ENCODE data around the gene LRRC8E. TPM values are rescaled to one million over a fixed set of nuclear protein-coding genes. Genes with fewer than 3 reads are reported as not detected.
"Not testable (repeated sequence)": the region's sequence is repeated elsewhere in the genome, so short reads cannot be mapped to it uniquely, and the experiment has no call there.

The LRRC8E gene
- total RNA-seq, 1 experiment from 2014 or later = 15.2 TPM

DNA sequence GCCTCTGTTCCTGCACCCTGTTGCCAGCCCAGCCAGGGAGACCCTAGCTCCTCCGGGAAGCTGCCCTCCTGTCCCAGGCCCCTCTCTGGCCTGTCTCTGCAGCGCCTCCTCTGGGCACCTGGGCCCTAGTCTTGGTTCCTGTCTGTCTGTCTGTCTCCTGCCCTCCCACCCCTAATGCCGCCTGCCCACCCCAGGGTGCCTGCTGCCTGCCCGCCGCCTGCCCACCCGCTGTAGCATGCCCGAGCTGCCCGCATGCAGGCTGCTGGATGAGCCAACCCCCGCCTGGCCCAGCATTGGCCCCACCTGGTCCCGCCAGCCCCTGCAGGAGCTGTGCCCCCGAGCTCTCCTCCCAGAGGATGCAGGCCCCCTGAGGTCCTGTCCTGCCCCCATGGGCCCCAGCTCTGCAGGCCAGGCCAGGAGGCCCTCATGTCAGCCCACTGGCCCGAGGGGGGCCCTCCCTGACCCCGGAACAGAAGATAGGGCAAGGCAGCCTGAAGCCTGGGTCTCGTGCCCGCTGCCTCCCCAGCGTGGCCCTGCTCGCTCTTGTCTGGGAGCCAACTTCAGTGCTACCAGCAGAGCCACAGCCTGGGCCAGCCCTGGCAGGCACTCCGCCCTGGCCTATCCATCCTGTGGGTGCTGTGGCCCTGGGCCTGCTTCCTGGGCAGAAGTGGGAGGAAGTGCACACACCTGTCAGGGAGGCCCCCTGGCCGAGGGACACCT lies 20.6 kb downstream of the LRRC8E start:
- DNase-seq (ENCODE audit: low read depth) = no peak

DNA sequence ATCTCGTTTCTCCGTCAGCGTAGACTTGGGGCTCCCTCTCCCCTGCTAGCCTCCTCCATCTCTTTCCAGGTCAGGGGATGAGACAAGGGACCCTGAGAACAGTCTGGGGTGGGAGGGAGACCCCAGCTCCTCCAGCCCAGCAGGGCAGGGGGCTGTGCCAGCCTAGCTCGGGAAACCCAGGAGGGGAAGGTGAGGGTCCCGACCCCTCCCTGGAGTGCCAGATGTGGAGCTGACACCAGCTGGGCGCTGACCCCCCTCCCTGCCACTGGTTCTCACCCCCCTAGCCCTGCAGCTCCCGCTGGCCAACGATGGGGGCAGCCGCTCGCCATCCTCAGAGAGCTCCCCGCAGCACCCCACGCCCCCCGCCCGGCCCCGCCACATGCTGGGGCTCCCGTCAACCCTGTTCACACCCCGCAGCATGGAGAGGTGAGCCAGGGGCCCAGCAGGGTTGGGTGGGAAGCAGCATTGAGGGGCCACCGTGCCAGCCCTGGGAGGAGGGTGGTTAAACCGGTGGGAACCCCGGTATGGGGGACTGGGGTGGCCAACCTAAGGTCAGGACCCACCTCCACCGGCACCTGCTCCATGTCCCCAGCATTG lies 21.3 kb downstream of the LRRC8E start:
- DNase-seq (ENCODE audit: low read depth) = no peak

DNA sequence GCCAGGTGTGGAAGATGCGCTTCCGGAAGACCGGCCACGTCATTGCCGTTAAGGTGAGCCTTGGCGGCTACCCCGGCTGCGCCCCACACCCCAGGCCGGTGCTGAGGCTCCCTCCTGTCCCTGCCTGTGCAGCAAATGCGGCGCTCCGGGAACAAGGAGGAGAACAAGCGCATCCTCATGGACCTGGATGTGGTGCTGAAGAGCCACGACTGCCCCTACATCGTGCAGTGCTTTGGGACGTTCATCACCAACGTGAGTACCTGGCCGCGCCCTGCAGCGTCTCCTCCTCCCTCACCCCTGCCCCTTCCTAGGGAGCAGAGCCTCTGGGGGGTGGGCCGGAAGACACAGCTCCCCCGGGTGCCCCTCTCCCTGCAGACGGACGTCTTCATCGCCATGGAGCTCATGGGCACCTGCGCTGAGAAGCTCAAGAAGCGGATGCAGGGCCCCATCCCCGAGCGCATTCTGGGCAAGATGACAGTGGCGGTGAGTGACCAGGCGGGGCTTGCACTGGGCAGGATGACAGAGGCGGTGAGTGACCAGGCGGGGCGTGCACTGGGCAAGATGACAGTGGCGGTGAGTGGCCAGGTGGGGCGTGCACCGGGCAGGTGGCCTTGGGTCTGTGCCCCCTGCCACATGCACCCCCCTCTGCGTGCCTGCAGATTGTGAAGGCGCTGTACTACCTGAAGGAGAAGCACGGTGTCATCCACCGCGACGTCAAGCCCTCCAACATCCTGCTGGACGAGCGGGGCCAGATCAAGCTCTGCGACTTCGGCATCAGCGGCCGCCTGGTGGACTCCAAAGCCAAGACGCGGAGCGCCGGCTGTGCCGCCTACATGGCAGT lies 22.2 kb downstream of the LRRC8E start:
- no peak for DNase-seq (ENCODE audit: low read depth)

DNA sequence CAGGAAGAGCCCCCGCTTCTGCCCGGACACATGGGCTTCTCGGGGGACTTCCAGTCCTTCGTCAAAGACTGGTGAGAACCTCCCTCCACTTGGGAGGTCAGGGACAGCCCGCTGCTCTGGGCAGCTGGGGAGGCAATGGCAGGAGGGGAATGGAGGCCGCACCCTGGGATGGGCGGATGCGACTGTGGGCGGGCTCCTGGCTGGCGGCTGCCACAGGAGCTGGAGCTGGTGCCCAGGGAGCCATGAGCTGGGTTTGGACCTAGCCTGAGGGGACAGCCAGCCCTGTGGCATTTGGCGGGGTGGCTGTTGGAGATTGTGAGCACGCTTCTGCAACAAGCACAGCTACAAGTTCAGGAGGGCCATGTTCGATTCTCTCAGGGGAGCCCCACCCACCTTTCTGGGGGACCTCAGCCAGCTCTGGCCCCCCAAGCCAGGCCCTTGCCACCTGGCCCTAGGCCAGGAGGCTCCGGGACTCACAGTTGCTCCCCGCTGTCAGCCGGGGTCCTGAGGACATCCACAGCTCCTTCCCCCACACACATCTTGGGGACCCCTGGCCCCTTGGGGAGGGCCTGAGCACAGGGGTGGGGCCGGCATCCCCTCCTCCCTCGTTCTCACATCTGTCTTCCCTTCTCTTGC lies 23.3 kb downstream of the LRRC8E start:
- DNase-seq (ENCODE audit: low read depth) = no peak

DNA sequence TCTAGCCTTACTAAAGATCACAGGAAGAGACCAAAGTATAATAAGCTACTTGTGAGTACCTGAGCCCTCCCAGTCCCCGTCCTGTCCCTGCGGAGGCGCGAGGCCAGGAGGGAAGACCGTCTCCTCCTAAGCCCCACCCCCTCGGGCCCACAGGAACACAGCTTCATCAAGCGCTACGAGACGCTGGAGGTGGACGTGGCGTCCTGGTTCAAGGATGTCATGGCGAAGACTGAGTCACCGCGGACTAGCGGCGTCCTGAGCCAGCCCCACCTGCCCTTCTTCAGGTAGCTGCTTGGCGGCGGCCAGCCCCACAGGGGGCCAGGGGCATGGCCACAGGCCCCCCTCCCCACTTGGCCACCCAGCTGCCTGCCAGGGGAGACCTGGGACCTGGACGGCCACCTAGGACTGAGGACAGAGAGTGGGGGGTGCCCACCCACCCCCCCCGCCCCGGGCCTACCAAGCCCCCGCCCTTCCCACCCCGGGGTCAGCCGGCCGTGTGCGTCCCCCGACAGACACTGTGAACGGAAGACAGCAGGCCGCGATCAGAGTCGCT lies 23.9 kb downstream of the LRRC8E start:
- DNase-seq (ENCODE audit: low read depth) = no peak

DNA sequence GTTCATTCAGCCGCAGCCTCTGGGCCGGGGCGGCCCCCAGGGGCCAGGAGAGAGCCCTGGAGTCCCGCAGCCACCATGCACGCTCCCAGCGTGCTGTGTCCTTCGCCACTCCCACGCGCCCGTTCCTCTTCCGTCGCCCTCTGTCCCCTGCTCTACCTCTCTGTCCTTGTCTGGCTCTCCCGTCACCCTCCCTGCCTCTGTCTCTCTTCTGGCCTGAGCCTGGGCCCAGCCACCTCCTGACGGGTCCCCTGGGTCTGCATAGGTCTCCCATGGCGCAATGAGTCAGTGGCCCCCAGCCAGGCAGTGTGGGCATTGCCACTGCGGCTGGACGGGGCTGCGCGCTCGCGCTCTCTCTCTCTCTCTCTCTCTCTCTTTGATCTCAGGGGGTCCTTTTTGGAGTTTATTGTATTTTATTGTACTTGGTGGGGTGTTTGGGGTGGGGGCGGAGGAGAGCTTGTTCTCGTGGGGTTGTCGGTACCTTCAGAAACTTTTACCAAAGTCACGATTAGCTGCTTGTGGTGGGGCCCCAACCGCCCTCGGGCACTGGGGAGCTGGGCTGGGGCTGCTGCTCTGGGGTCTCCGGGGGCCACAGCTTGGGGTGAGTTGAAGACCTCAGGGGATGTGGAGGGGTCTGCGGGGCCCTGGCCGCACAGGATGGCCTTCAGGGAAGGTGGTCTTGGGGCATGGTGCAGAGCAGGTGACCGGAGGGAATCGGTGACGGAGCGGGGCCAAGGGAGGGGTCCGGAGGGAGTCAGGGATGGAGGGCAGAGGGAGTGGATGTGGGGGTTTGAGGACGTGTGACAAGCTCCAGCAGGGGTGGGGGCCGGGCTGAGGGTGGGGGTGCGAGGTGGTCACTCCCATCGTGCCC lies 24.6 kb downstream of the LRRC8E start:
- DNase-seq (ENCODE audit: low read depth) = no peak

DNA sequence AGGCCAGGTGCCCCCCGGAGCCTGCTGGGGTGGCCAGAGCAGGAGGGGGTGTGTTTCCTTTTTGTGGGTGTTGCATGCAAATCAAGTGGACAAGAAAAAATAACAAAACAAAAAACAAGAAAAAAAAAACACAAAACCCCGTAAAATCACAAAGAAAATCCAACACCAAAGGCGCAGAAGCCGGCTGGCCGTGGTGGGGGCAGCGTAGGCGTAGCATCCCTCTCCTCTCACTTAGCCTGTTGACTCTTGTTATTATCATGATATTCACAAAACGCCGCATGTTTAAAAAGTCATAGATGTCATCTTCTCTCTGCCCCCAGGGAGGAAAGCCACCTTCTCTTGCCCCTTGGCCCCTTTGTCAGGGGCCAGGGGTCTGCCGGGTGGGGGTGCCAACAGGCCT lies 25.3 kb downstream of the LRRC8E start:
- no peak for DNase-seq (ENCODE audit: low read depth)

DNA sequence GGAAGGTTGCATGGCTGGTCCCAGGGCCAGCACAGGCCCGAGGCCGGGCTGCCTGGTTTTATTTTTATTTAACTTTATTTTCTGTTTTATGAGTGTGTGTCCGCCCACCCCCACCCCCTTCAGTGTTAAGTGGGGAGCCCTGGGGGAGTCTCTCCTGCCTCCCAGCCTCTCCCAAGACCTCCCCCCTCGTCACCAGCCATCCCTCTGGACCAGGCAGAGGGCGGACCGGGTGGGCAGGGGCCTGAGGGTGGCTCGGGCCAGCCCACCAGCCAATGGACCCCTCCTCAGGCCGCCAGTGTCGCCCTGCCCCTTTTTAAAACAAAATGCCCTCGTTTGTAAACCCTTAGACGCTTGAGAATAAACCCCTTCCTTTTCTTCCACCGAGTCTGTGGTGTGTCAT lies 25.8 kb downstream of the LRRC8E start:
- DNase-seq (ENCODE audit: low read depth) = no peak

DNA sequence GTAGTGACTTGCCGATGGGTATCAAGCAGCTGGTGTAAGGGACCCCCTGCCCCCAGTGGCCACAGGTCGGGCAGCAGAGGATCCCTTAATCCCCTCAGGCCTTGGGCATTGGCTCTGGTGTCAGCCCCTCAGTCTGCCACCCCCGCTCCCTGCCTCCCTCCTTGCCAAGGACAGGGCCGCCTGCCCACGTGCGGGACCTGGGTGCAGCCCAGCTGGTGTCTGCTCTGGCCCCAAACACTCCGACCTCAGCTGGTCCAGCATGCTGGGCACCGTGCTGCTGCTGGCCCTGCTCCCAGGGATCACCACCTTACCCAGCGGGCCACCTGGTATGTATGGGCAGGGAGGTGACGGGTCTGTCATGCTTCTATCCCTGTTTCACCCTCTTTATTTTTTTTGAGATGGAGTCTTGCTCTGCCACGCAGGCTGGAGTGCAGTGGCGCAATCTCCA lies 26.3 kb downstream of the LRRC8E start, which contains the start of gene TGFBR3L:
Gene TGFBR3L, plus strand, starts transcription at position 233 of the 448 bp plus-strand sequence.
- DNase-seq (ENCODE audit: low read depth) = no peak

DNA sequence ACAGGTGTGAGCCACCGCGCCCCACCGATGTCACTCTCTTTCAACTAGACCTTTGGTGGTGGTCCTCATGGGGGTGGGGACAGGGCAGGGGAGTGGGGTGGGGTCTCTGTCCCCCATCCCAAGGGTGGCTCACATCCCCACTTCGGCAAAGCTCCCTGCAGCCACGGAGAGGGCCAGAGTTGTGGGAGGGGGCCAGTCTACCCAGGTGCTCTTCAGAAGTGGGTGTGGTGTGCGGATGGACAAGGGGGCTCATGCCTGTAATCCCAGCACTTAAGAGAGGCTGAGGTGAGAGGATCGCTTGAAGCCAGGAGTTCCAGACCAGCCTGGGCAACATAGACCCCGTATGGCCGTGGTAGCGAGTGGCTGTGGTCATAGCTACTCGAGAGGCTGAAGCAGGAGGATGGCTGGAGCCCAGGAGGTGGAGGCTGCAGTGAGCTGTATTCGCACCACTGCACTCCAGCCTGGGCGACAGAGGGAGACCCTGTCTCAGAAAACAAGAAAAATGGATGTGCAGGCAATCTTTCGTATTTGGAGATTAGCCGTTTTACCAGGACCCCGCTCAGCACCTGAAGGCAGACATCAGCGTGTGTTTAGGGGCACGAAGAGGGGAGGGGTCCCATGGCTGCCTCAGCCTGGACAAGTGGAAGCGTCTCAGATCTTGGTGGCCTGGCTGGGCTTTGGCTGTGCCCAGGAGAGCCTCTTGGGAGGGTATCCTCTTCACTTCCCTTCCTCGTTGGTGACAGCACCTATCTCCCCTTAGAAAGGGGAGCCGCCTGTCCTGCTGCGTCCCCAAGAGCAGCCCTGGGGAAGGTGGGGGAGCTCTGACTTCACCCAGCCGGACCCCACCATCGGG lies 27.2 kb downstream of the LRRC8E start:
- no peak for DNase-seq (ENCODE audit: low read depth)

DNA sequence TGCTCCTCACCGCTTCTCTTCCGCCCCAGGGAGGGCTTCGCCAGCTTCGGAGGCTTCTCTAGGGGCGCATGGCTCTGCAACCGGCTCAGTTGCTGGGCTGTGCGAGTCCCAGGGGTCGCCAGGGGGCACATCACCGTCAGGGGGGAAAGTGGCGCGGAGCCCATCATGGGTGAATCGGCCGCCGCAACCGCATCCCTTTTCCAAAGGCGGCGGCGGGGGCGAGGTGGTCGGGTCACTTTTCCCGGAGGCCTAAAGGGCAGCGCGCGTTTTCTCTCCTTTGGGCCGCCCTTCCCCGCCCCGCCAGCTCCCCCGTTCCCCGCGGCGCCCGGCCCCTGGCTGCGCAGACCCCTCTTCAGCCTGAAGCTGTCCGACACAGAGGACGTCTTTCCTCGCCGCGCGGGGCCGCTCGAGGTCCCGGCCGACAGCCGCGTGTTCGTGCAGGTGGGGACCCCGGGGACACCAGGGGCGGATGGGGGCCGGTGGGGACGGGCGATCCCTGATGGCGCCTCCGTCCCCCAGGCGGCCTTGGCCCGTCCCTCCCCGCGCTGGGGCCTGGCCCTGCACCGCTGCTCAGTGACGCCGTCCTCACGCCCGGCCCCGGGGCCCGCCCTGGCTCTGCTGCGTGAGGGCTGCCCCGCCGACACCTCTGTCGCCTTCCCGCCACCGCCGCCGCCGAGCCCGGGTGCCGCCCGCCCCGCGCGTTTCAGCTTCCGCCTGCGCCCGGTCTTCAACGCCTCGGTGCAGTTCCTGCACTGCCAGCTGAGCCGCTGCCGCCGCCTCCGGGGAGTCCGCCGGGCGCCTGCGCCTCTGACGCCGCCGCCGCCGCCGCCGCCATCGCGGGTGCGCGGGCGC lies 28.0 kb downstream of the LRRC8E start:
- no peak for DNase-seq (ENCODE audit: low read depth)

DNA sequence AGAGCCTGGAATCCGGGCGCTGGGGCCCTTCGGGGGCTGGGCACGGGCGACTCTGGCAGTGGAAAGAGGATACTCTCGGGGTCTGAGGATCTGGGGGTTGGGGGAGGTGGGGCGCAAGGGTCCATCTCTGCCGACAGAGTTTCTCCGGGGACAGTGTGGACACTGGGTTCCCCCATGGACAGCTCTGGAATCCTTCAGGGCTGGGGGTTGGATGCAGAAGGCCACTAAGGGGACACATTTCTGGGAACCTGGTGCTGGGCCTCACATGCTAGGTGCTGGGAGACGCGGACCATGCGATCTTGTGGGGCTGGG lies 28.6 kb downstream of the LRRC8E start:
- no peak for DNase-seq (ENCODE audit: low read depth)

DNA sequence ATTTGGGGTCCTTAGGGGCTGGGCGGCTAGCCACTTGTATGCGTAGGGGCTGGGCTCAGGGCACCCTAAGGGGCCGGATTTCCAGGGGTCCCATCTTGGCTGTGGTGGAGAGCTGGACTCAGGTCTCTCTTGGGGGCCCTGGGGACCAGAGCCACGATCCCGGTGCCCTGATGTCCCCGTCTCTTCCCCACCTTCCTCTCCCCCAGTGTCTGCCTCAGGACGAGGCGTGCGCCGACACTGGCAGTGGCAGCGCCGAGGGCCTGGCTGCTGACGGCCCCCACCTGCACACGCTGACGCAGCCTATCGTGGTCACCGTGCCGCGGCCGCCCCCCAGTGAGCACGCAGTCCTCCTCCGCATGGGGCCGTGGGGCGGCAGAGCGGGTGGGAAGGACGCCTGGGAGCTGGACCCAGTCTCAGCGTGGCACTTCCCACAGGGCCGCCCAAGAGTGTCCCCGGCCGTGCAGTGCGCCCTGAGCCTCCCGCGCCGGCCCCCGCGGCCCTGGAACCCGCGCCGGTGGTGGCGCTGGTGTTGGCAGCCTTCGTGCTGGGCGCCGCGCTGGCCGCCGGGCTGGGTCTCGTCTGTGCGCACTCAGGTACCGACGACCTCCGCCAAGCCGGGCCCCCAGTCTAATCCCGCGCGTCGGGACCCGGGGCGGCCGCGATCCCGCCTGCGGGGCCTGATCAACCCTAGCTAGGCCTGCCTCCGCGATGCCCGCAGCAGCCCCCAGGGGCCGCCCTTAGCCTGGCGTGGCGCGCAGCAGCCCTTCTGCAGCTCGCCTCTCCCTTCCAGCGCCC lies 29.2 kb downstream of the LRRC8E start:
- DNase-seq (ENCODE audit: low read depth) = peak; percentile 58

DNA sequence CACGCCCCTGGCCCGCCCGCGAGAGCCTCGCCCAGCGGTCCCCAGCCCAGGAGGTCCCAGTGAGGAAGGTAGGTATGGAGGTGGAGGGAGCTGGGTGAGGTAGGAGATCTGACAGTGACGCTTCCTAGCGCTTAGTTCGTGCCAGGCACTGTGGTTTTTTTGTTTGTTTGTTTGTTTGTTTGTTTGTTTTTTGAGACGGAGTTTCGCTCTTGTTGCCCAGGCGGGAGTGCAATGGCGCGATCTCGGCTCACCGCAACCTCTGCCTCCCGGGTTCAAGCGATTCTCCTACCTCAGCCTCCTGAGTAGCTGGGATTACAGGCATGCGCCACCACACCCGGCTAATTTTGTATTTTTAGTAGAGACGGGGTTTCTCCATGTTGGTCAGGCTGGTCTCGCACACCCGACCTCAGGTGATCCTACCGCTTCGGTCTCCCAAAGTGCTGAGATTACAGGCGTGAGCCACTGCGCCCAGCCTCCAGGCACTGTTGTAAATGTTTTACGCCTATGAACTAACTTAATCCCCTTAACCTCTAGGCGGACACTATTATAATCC lies 29.8 kb downstream of the LRRC8E start:
- not testable (repeated sequence) for DNase-seq (ENCODE audit: low read depth)

DNA sequence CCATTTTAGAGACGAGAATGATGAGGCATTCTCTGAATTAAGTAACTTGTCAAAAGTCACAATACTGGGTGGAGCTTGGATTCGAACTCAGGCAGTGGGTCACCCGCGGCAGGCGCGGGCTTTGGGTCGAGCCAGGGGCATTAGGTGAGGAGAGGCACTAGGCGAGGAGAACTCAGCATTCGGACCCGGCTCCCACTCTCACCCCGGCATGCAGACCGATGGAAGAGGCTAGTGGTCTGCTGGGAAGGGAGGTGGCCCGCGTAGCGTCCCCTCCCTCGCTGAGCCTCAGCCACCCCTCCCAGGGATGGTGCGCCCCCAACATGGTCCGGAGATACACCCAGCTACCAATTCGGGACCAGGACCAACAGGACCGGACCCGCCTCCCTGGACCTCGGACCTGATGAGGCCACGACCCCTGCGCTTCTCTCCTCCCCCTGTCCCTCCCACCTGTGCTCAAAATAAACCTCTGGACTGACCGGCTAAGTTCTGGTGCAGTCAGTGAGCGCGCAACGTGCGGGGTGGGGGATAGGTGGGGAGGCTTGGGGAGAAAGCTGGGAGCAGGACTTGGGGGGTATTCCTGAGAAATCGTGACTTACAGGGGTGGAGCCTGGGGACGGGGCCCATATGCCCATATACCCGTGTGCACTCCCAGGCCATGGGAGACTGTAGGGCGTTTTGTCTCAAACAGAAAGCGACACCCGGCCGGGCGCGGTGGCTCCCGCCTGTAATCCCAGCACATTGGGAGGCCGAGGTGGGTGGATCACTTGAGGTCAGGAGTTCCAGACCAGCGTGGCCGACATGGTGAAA lies 30.5 kb downstream of the LRRC8E start:
- no peak for DNase-seq (ENCODE audit: low read depth)

DNA sequence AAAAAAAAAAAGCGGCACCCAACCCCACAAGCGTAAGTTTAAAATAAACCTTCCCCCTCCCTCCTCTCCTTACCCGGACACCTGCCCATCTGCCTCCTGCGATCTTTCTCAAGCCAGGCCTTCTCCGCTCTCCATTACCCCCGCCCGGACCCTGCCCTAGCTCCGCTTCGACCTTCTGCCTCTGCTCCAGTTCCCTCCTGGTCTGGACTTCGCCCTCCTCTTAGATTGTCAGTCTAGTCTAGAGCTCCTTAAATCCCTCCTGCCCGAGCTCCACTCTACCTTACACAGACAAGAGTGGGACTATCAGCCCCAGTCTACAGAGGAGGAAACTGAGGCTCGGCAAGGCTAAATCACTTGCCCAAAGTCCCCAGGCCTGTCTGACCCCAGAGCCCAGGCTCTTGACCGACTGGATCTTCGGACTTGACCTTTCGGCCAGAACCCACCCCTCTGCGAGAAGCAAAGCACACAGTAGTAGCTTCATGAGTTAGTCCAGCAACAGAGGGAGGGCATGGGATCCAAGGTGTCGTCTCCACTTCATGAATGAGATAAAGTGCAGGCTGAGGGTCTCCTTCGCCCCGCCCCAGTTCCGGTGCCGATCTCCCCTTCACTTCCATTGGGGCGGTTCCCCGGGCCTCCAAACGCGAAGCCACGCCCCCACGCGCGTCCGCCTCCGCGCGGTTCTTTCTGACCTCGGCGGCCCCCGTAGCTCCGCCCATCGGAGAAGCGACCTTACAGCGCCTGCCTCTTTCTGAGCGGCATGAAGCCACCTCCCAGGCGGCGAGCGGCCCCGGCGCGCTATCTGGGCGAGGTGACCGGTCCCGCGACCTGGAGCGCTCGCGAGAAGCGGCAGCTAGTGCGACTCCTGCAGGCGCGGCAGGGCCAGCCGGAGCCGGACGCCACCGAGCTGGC lies 31.6 kb downstream of the LRRC8E start, which contains the start of gene SNAPC2:
Gene SNAPC2, plus strand, starts transcription at position 729 of the 909 bp plus-strand sequence. Its CDS starts 29 bp downstream, at position 758.
- DNase-seq (ENCODE audit: low read depth) = peak; percentile 92
